GM12878 (cell line): Measurements from ENCODE around the gene MGAT5. TPM values are rescaled to one million over a fixed set of nuclear protein-coding genes. Genes with fewer than 3 reads are reported as not detected.

Source experiments
- ATAC-seq: fragments of 200-7000 bp; cut with Tn5 transposase; 3 replicates; pipeline ENCODE4 v1.9.1; 2020; ENCODE audit warnings: mild to moderate bottlenecking, moderate library complexity
- BruUV-seq: library from RNA; stranded (reverse); fragments of 400-500 nt; replicated peaks from 2 replicates; lab custom pipeline; 2021; lab: Mats Ljungman, UMichigan
- CTCF ChIA-PET: fragments of 300-600 bp; sonication (Branson Sonifier 250); formaldehyde crosslinking; extraction: SDS; loops from one replicate; lab custom pipeline; 2021; ENCODE audit warnings: inconsistent platforms; lab: Yijun Ruan, JAX
- POLR2A ChIA-PET: fragments of 350-600 bp; formaldehyde crosslinking; extraction: SDS; loops from one replicate; lab custom pipeline; 2021; ENCODE audit warnings: inconsistent platforms; lab: Charles Lee
- RAD21 ChIA-PET: fragments of 300-600 bp; sonication (Branson Sonifier 250); formaldehyde crosslinking; loops from one replicate; lab custom pipeline; 2023; ENCODE audit warnings: antibody characterized with exemption; ENCODE audit not compliant: unreplicated experiment; lab: Charles Lee
- SMC1A ChIA-PET: fragments of 300-600 bp; sonication (Branson Sonifier 250); formaldehyde crosslinking; loops from one replicate; lab custom pipeline; 2023; ENCODE audit not compliant: unreplicated experiment, uncharacterized antibody; lab: Charles Lee
- DNase-seq: peaks from one replicate; pipeline ENCODE4 v3.0.0-alpha.2; 2011; ENCODE audit warnings: low read depth, low spot score
- FAIRE-seq: peaks from 3 replicates; lab custom pipeline; 2011; peaks lifted over from hg19 to GRCh38; lab: Jason Lieb, UNC
- H2AFZ ChIP-seq: 2 replicates; pipeline ENCODE4 v1.6.0; 2011; ENCODE audit warnings: low read depth, low read length, control low read depth; ENCODE audit not compliant: control insufficient read depth
- H3K27ac ChIP-seq: 2 replicates; pipeline ENCODE4 v1.5.1; 2011; ENCODE audit warnings: control low read depth; ENCODE audit not compliant: control insufficient read depth, insufficient read depth
- H3K27me3 ChIP-seq, 2 experiments: replicated peaks in 1 of 2; 2 replicates each; pipeline versions ENCODE4 v1.6.0 to v1.6.1; 2011; ENCODE audit warnings: low read length in 1 of 2; ENCODE audit not compliant: control insufficient read depth in 2 of 2, insufficient read depth in 2 of 2
- H3K36me3 ChIP-seq, 2 experiments: 2 replicates each; pipeline ENCODE4 v1.5.1; 2011; ENCODE audit warnings: low read length in 1 of 2; ENCODE audit not compliant: control insufficient read depth in 2 of 2, insufficient read depth in 2 of 2
- H3K4me1 ChIP-seq: 2 replicates; pipeline ENCODE4 v1.6.1; 2011; ENCODE audit warnings: mild to moderate bottlenecking, low read length, moderate library complexity, mixed read lengths; ENCODE audit not compliant: control insufficient read depth, insufficient read depth
- H3K4me2 ChIP-seq: 2 replicates; pipeline ENCODE4 v1.6.0; 2011; ENCODE audit warnings: control low read depth; ENCODE audit not compliant: control insufficient read depth, insufficient read depth
- H3K4me3 ChIP-seq: fragments of 200-600 bp; sonication (generic); 2 replicates; pipeline ENCODE4 v1.5.1; 2016
- H3K79me2 ChIP-seq: 2 replicates; pipeline ENCODE4 v1.6.0; 2011; ENCODE audit warnings: low read length; ENCODE audit not compliant: control insufficient read depth, insufficient read depth
- H3K9ac ChIP-seq: 2 replicates; pipeline ENCODE4 v1.8.0; 2011; ENCODE audit warnings: low read length, control low read depth, mixed read lengths; ENCODE audit not compliant: control insufficient read depth, insufficient read depth
- H3K9me3 ChIP-seq: replicated peaks from 3 replicates; pipeline ENCODE4 v1.5.1; 2011; ENCODE audit warnings: mild to moderate bottlenecking, low read length; ENCODE audit not compliant: control insufficient read depth, insufficient read depth
- H4K20me1 ChIP-seq: 2 replicates; pipeline ENCODE4 v1.6.0; 2011; ENCODE audit not compliant: control insufficient read depth, insufficient read depth
- CBX5 ChIP-seq: sonication (generic); IDR thresholded peaks from 2 replicates; pipeline ENCODE4 v1.6.1; 2016; ENCODE audit warnings: low read depth, moderate library complexity, mild to moderate bottlenecking, inconsistent platforms
- CEBPZ ChIP-seq: fragments of 150-350 bp; IDR thresholded peaks from 2 replicates; pipeline ENCODE4 v1.6.1; 2016; ENCODE audit warnings: low read depth, low read length
- ESRRA ChIP-seq: IDR thresholded peaks from 2 replicates; pipeline ENCODE4 v1.6.1; 2012; ENCODE audit warnings: mild to moderate bottlenecking, low read length, improper control_type of control experiment
- NR2C1 ChIP-seq: fragments of 450-650 bp; IDR thresholded peaks from 2 replicates; pipeline ENCODE4 v1.6.1; 2017; ENCODE audit warnings: antibody characterized with exemption, mild to moderate bottlenecking, moderate library complexity
- NR2C2 ChIP-seq: IDR thresholded peaks from 2 replicates; pipeline ENCODE4 v1.6.1; 2011; ENCODE audit warnings: borderline replicate concordance, low read depth; ENCODE audit not compliant: control insufficient read depth, insufficient read length
- NRF1 ChIP-seq: conservative IDR thresholded peaks from 2 replicates; pipeline ENCODE4 v1.6.1; 2011; ENCODE audit warnings: mild to moderate bottlenecking, low read depth, low read length, improper control_type of control experiment
- PAX8 ChIP-seq: fragments of 450-650 bp; IDR thresholded peaks from 2 replicates; pipeline ENCODE4 v1.6.1; 2017; ENCODE audit warnings: mild to moderate bottlenecking, moderate library complexity
- RAD51 ChIP-seq: fragments of 450-650 bp; IDR thresholded peaks from 2 replicates; pipeline ENCODE4 v1.6.1; 2016; ENCODE audit warnings: moderate library complexity, mild to moderate bottlenecking, inconsistent platforms
- RB1 ChIP-seq: fragments of 450-650 bp; formaldehyde crosslinking; IDR thresholded peaks from 2 replicates; pipeline ENCODE4 v1.6.1; 2017; ENCODE audit warnings: mild to moderate bottlenecking, borderline replicate concordance
- SKIL ChIP-seq: fragments of 450-650 bp; IDR thresholded peaks from 2 replicates; pipeline ENCODE4 v1.6.1; 2017; ENCODE audit warnings: mild to moderate bottlenecking, low read depth, inconsistent platforms; ENCODE audit not compliant: poor library complexity, severe bottlenecking
- SPI1 ChIP-seq: IDR thresholded peaks from 2 replicates; pipeline ENCODE4 v1.6.1; 2011; ENCODE audit warnings: low read depth, mild to moderate bottlenecking, low read length, moderate library complexity, borderline replicate concordance; ENCODE audit not compliant: insufficient read depth
- SUZ12 ChIP-seq: fragments of 200-600 bp; sonication (generic); IDR thresholded peaks from one replicate; pipeline ENCODE4 v1.6.1; 2018; ENCODE audit warnings: antibody characterized with exemption, mild to moderate bottlenecking; ENCODE audit not compliant: unreplicated experiment
- WRNIP1 ChIP-seq: IDR thresholded peaks from 2 replicates; pipeline ENCODE4 v1.6.1; 2011; ENCODE audit warnings: low read depth, low read length, improper control_type of control experiment, borderline replicate concordance
- YY1 ChIP-seq: IDR thresholded peaks from 2 replicates; pipeline ENCODE4 v1.6.1; 2011; ENCODE audit warnings: low read depth, mild to moderate bottlenecking, low read length
- ZSCAN29 ChIP-seq: fragments of 450-650 bp; IDR thresholded peaks from 2 replicates; pipeline ENCODE4 v1.6.1; 2017; ENCODE audit warnings: mild to moderate bottlenecking, moderate library complexity
- WGBS: methylation state at CpG from one replicate; pipeline ENCODE4 v1.1.6; 2016; ENCODE audit warnings: low lambda C conversion rate; ENCODE audit not compliant: insufficient replicate concordance, insufficient coverage; ENCODE audit errors: missing lambda C conversion rate; 5-methylcytosine and 5-hydroxymethylcytosine counted together
- in situ Hi-C: fragments of 300-500 bp; cut with MboI; formaldehyde crosslinking; loops from 9 replicates; pipeline ENCODE4 v1.14.3; 2018; ENCODE audit warnings: mixed read lengths
- intact Hi-C: fragments of 100-400 bp; cut with micrococcal nuclease; formaldehyde crosslinking; loops from one replicate; pipeline ENCODE4 v1.14.2; 2022; ENCODE audit not compliant: unreplicated experiment
- polyA plus RNA-seq, 11 experiments: library from polyadenylated mRNA; depleted of rRNA in 4 of 11; unstranded in 6 of 11; stranded (reverse) in 5 of 11; fragments of >200 nt; fragmentation: Nextera tagmentation in 4 of 11; fragmentation: Illumina TruSeq in 1 of 11; extraction: Ambion mirVana in 4 of 11; extraction: Trizol in 1 of 11; gene quantifications; 1 replicate in 1 of 11; 2 replicates in 10 of 11; pipeline versions ENCODE4 v1.2.1 to v1.2.3, GENCODE V29; 2011 to 2016; ENCODE audit warnings: inconsistent platforms in 2 of 11, missing spikeins in 2 of 11, low read depth in 1 of 11
- total RNA-seq, 4 experiments: library from RNA; depleted of rRNA in 3 of 4; stranded (reverse); fragments of >200 nt in 3 of 4; fragmentation: Illumina TruSeq in 1 of 4; extraction: Trizol in 1 of 4; gene quantifications; 2 replicates each; pipeline versions ENCODE4 v1.2.1 to v1.2.3, GENCODE V29; 2013 to 2021
- TF ChIP-seq, protein P1 (sequence below): fragments of 450-650 bp; IDR thresholded peaks from 2 replicates; pipeline ENCODE4 v1.6.1; 2014; ENCODE audit warnings: mild to moderate bottlenecking
- TF ChIP-seq, protein P2 (sequence below): fragments of 450-650 bp; IDR thresholded peaks from 2 replicates; pipeline ENCODE4 v1.6.1; 2017; ENCODE audit warnings: antibody characterized with exemption, mild to moderate bottlenecking, moderate library complexity

MGAT5 gene
- total and polyA plus RNA-seq, 10 of the 15 experiments (the other 5 are each of a cell fraction or from before 2014, with no cell fraction given), result 4.9 to 104 (median 36.2) TPM

DNA sequence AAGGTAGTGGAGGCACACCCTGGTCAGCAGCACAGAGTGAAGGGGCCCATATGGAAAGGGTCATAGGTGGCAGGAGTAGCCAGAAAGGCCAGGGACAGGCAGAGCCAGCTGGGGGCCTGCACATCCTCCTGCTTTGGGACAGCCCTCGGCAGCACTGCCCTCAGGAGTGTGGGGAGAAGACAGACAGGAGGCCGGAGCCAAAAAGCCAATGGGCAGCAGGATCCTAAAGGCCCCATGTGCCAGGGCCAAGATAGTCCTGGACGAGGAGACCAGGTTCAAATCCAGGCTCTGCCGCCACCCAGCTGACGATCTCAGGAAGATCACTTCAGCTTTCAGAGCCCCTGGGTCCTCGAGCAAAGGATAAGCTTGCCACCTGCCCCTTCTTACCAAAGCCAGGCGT, 244.8 kb downstream of the MGAT5 start:
- Histone ChIP-seq H3K9ac (no peak overlapping the region), H3K4me2 (no peak overlapping the region), H3K79me2 (no peaks in the 10 kb centered on the region), H3K4me1 (no peaks in the 10 kb centered on the region), H3K27ac (no peak overlapping the region), H2AFZ (no peak overlapping the region), H3K4me3 (no peak overlapping the region), H3K36me3 (no peaks in the 10 kb centered on the region), H3K27me3 (no peaks in the 10 kb centered on the region), H4K20me1 (no peaks in the 10 kb centered on the region), H3K9me3 (no peaks in the 10 kb centered on the region)
- ATAC-seq (no peak), DNase-seq (no peak), FAIRE-seq (no peak)
- ChIA-PET RAD21 (no interaction called here), CTCF (no interaction called here), POLR2A (no interaction called here), SMC1A (no interaction called here)
- intact Hi-C loops, result no loop called here
- 31% methylated on average over 7 of the region's 7 CpGs for WGBS
- in situ Hi-C loops, result no loop called here
- BruUV-seq, result no TSS peak
- TF ChIP-seq RB1 (no peak), CEBPZ (no peak), CBX5 (no peak), ESRRA (no peak), SPI1 (no peak), NR2C2 (no peak), SUZ12 (no peak), SKIL (no peak), WRNIP1 (no peak), NRF1 (no peak), ZSCAN29 (no peak), YY1 (no peak), PAX8 (no peak), NR2C1 (no peak), RAD51 (no peak)
- TF ChIP-seq, protein P1, sequence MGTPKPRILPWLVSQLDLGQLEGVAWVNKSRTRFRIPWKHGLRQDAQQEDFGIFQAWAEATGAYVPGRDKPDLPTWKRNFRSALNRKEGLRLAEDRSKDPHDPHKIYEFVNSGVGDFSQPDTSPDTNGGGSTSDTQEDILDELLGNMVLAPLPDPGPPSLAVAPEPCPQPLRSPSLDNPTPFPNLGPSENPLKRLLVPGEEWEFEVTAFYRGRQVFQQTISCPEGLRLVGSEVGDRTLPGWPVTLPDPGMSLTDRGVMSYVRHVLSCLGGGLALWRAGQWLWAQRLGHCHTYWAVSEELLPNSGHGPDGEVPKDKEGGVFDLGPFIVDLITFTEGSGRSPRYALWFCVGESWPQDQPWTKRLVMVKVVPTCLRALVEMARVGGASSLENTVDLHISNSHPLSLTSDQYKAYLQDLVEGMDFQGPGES, result no peak
- TF ChIP-seq, protein P2, sequence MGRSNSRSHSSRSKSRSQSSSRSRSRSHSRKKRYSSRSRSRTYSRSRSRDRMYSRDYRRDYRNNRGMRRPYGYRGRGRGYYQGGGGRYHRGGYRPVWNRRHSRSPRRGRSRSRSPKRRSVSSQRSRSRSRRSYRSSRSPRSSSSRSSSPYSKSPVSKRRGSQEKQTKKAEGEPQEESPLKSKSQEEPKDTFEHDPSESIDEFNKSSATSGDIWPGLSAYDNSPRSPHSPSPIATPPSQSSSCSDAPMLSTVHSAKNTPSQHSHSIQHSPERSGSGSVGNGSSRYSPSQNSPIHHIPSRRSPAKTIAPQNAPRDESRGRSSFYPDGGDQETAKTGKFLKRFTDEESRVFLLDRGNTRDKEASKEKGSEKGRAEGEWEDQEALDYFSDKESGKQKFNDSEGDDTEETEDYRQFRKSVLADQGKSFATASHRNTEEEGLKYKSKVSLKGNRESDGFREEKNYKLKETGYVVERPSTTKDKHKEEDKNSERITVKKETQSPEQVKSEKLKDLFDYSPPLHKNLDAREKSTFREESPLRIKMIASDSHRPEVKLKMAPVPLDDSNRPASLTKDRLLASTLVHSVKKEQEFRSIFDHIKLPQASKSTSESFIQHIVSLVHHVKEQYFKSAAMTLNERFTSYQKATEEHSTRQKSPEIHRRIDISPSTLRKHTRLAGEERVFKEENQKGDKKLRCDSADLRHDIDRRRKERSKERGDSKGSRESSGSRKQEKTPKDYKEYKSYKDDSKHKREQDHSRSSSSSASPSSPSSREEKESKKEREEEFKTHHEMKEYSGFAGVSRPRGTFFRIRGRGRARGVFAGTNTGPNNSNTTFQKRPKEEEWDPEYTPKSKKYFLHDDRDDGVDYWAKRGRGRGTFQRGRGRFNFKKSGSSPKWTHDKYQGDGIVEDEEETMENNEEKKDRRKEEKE, result no peak
